HepG2 (cell line): ENCODE data around the gene VGLL4. TPM values are rescaled to one million over a fixed set of nuclear protein-coding genes. Genes with fewer than 3 reads are reported as not detected.

Experiments used
- ATAC-seq: fragments of 200-7000 bp; cut with Tn5 transposase; 3 replicates; pipeline ENCODE4 v1.9.1; 2020; ENCODE audit warnings: mild to moderate bottlenecking, moderate library complexity
- BruUV-seq: library from RNA; stranded (reverse); fragments of 400-500 nt; replicated peaks from 2 replicates; lab custom pipeline; 2021; lab: Mats Ljungman, UMichigan
- CTCF ChIA-PET: fragments of 300-600 bp; formaldehyde crosslinking; extraction: SDS; loops from one replicate; lab custom pipeline; 2021; ENCODE audit warnings: low total read pairs, inconsistent platforms, low intra/inter-chr PET ratio; lab: Yijun Ruan, JAX
- POLR2A ChIA-PET: fragments of 350-600 bp; sonication (Branson Sonifier 250); formaldehyde crosslinking; loops from one replicate; lab custom pipeline; 2020; ENCODE audit warnings: antibody characterized with exemption, inconsistent platforms; lab: Yijun Ruan, JAX
- DNase-seq: peaks from one replicate; pipeline ENCODE4 v3.0.0-alpha.2; 2015; ENCODE audit warnings: low spot score
- FAIRE-seq: peaks from 3 replicates; lab custom pipeline; 2011; peaks lifted over from hg19 to GRCh38; lab: Jason Lieb, UNC
- H2AFZ ChIP-seq: one replicate; pipeline ENCODE4 v1.6.1; 2011; ENCODE audit warnings: low read length, inconsistent platforms
- H3K27ac ChIP-seq: fragments of 300-600 bp; 3 replicates; pipeline ENCODE4 v1.8.0; 2011; ENCODE audit warnings: mixed run types, mild to moderate bottlenecking, mixed read lengths, low read length, inconsistent platforms; ENCODE audit not compliant: insufficient read depth; ENCODE audit errors: extremely low read length
- H3K27me3 ChIP-seq, 2 experiments: fragments of 200-600 bp in 1 of 2; 2 replicates in 1 of 2; 3 replicates in 1 of 2; pipeline versions ENCODE4 v1.6.0 to v1.8.0; 2011; ENCODE audit warnings: low read length in 2 of 2, mild to moderate bottlenecking in 2 of 2, moderate library complexity in 2 of 2, inconsistent platforms in 1 of 2; ENCODE audit not compliant: insufficient read depth in 2 of 2, control insufficient read depth in 1 of 2
- H3K36me3 ChIP-seq, 2 experiments: fragments of 200-600 bp in 1 of 2; replicated peaks in 1 of 2; 2 replicates in 1 of 2; 3 replicates in 1 of 2; pipeline versions ENCODE4 v1.5.1 to v1.8.0; 2011; ENCODE audit warnings: low read length in 2 of 2, inconsistent platforms in 1 of 2; ENCODE audit not compliant: insufficient read depth in 2 of 2, control insufficient read depth in 1 of 2
- H3K4me1 ChIP-seq: 2 replicates; pipeline ENCODE4 v1.5.1; 2012; ENCODE audit warnings: low read length, inconsistent platforms; ENCODE audit not compliant: insufficient read depth
- H3K4me2 ChIP-seq: 2 replicates; pipeline ENCODE4 v1.6.0; 2011; ENCODE audit warnings: low read depth, low read length, inconsistent platforms
- H3K4me3 ChIP-seq, 3 experiments: fragments of 200-600 bp in 1 of 3; sonication (generic), shearing (Covaris generic) in 1 of 3; replicated peaks in 1 of 3; 2 replicates each; pipeline ENCODE4 v1.5.1; 2011 to 2016; ENCODE audit warnings: low read length in 3 of 3, inconsistent platforms in 2 of 3, low read depth in 2 of 3, mild to moderate bottlenecking in 2 of 3, control low read depth in 1 of 3, mixed read lengths in 1 of 3; ENCODE audit not compliant: insufficient read depth in 1 of 3
- H3K79me2 ChIP-seq: one replicate; pipeline ENCODE4 v1.6.1; 2011; ENCODE audit warnings: low read length, inconsistent platforms; ENCODE audit not compliant: insufficient read depth
- H3K9ac ChIP-seq: 2 replicates; pipeline ENCODE4 v1.6.0; 2011; ENCODE audit warnings: mild to moderate bottlenecking, low read depth, low read length, inconsistent platforms; ENCODE audit not compliant: insufficient read depth
- H3K9me3 ChIP-seq: 2 replicates; pipeline ENCODE4 v1.5.1; 2012; ENCODE audit warnings: mild to moderate bottlenecking, low read length
- H4K20me1 ChIP-seq: 2 replicates; pipeline ENCODE4 v1.6.0; 2011; ENCODE audit warnings: inconsistent platforms, mild to moderate bottlenecking, low read length, moderate library complexity; ENCODE audit not compliant: insufficient read depth
- AGO2 ChIP-seq: fragments of 200-400 bp; formaldehyde crosslinking; optimal IDR thresholded peaks from 2 replicates; pipeline ENCODE3; 2017; ENCODE audit warnings: mild to moderate bottlenecking, low read depth, low read length, moderate library complexity
- CENPX ChIP-seq: sonication (generic); formaldehyde crosslinking; IDR thresholded peaks from 2 replicates; pipeline ENCODE4 v1.9.0; 2021; ENCODE audit warnings: mild to moderate bottlenecking, missing genetic modification reagents, moderate library complexity
- NFE2L1 ChIP-seq: sonication (generic); formaldehyde crosslinking; IDR thresholded peaks from 2 replicates; pipeline ENCODE4 v1.4.0; 2020; ENCODE audit warnings: missing genetic modification reagents, mild to moderate bottlenecking, borderline replicate concordance
- SMC3 ChIP-seq: IDR thresholded peaks from 2 replicates; pipeline ENCODE4 v1.6.1; 2011; ENCODE audit warnings: low read length, improper control_type of control experiment
- ZNF563 ChIP-seq: sonication (generic); formaldehyde crosslinking; IDR thresholded peaks from 2 replicates; pipeline ENCODE4 v1.8.0; 2022; ENCODE audit warnings: mild to moderate bottlenecking, moderate library complexity, missing genetic modification reagents
- ZNF652 ChIP-seq: IDR thresholded peaks from 2 replicates; pipeline ENCODE4 v1.6.1; 2016; ENCODE audit warnings: low read depth, borderline replicate concordance
- ZNF687 ChIP-seq: sonication (generic); formaldehyde crosslinking; IDR thresholded peaks from 2 replicates; pipeline ENCODE4 v1.5.1; 2020; ENCODE audit warnings: mild to moderate bottlenecking, missing genetic modification reagents, moderate library complexity
- WGBS: methylation state at CpG from one replicate; pipeline ENCODE4 v1.1.6; 2017; ENCODE audit warnings: low lambda C conversion rate; 5-methylcytosine and 5-hydroxymethylcytosine counted together
- in situ Hi-C: cut with HindIII; loops from 2 replicates; pipeline ENCODE4 v1.10.0; 2017; ENCODE audit warnings: low pct_unique_long_range_greater_than_20kb; ENCODE audit not compliant: extremely low pct_ligation_motif_present
- intact Hi-C: fragments of 100-400 bp; cut with micrococcal nuclease; formaldehyde crosslinking; loops from one replicate; pipeline ENCODE4 v1.10.0; 2022; ENCODE audit not compliant: unreplicated experiment
- polyA plus RNA-seq, 8 experiments: library from polyadenylated mRNA; depleted of rRNA in 3 of 8; stranded (reverse) in 7 of 8; unstranded in 1 of 8; fragments of >200 nt; fragmentation: Illumina TruSeq in 4 of 8; extraction: Trizol in 4 of 8; gene quantifications; 2 replicates each; pipeline versions ENCODE4 v1.2.1 to v1.2.3, GENCODE V29; 2011 to 2016; ENCODE audit warnings: low read depth in 4 of 8, missing spikeins in 1 of 8, mixed read lengths in 1 of 8; ENCODE audit not compliant: insufficient read depth in 1 of 8
- total RNA-seq, 5 experiments: library from RNA; depleted of rRNA; stranded (reverse); fragments of >200 nt; fragmentation: Illumina TruSeq; extraction: Trizol; gene quantifications; 2 replicates each; pipeline ENCODE4 v1.2.3, GENCODE V29; 2016; ENCODE audit warnings: low read depth in 1 of 5

Gene VGLL4
- total and polyA plus RNA-seq, 2 of the 13 experiments (the other 11 are each of a cell fraction or from before 2014, with no cell fraction given), result 23.2 to 39.0 TPM

DNA sequence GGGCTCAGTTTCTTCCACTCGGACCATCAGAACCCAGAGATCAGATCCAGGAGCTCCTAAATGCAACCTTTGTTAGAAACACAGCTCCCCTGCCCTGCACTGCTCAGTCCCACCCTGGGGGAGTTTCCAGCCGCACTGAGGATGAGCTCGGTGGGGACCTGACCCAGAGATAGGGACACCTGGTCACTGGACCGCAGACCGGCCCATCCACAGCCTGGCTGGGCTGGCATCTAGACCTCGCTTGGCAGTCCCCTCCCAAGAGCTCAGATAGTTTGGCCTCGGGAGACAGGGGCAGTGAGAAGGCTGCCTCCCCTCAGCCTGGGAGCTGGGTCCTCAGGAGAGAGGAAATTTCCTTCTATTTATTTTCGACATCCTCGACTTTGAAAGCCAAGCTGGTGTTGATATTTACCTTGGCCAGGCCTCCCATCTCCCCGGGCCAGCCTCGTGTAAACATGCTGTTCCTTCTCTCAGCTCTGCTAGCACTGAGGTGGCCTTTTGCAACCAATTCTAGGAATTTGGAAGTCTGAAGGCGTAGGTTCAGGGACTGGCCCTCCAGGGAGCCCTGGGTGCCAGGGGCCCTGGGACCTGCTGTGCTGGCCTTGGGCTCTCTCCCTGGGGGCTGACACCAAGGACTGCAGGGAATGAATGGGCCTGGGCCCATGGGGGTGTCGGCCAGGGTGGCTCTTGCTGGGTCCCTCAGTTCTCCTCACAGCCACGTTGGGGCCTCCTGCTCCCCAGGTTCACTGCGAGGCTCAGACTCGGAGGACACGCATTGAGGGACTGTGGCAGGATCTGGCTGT lies 90.1 kb downstream of the VGLL4 start:
- Histone ChIP-seq H3K27me3 (no peaks in the 10 kb centered on the region), H3K4me2 (no peak overlapping the region), H3K79me2 (no peaks in the 10 kb centered on the region), H3K27ac (no peak overlapping the region), H3K36me3 (peaks cover 19 to 47% of the 10 kb centered on the region in 2 experiments), H2AFZ (no peak overlapping the region), H3K4me3 (no peak overlapping the region)
- in situ Hi-C loops, result no loop called here
- TF ChIP-seq CENPX (CRISPR knock-in tag), result no peak
- peak; percentile 10; the same call in 1 of the 2 replicates for TF ChIP-seq ZNF687
- TF ChIP-seq NFE2L1 (CRISPR knock-in tag), result no peak
- TF ChIP-seq AGO2, result peak; percentile 69
- no peak for TF ChIP-seq ZNF563 (CRISPR knock-in tag)
- no peak for TF ChIP-seq ZNF652 (CRISPR knock-in tag)
- TF ChIP-seq SMC3, result no peak
- TF ChIP-seq, all 625 proteins: peak for 2
- ChIA-PET CTCF (no interaction called here), POLR2A (no interaction called here)
- 91% methylated on average over 12 of the region's 17 CpGs for WGBS
- Histone ChIP-seq H3K4me1 (no peaks in the 10 kb centered on the region), H3K9me3 (no peaks in the 10 kb centered on the region), H4K20me1 (0 out of 2 replicates have a peak, but pooled peaks cover 5% of the 10 kb centered on the region), H3K9ac (no peak overlapping the region)
- BruUV-seq, result no TSS peak
- DNase-seq (no peak), FAIRE-seq (no peak), ATAC-seq (peak; percentile 12)
- intact Hi-C loops, result no loop called here
